PFSK-1 (cell line): Measurements from ENCODE around the gene ARHGAP44.

Source experiments
- FOXP2 ChIP-seq: optimal IDR thresholded peaks from 2 replicates; pipeline ENCODE3; 2011; ENCODE audit warnings: borderline replicate concordance, control low read depth, inconsistent platforms; ENCODE audit not compliant: insufficient read depth; ENCODE audit errors: extremely low read length, extremely low read depth
- POLR2AphosphoS5 ChIP-seq: IDR thresholded peaks from 2 replicates; pipeline ENCODE4 v1.6.1; 2012; ENCODE audit warnings: low read depth, mild to moderate bottlenecking, control low read depth, low read length, moderate library complexity
- SIN3A ChIP-seq: IDR thresholded peaks from 2 replicates; pipeline ENCODE4 v1.6.1; 2012; ENCODE audit warnings: mild to moderate bottlenecking, low read length, moderate library complexity, borderline replicate concordance; ENCODE audit not compliant: insufficient read depth
- TAF1 ChIP-seq: IDR thresholded peaks from 2 replicates; pipeline ENCODE4 v1.6.1; 2012; ENCODE audit warnings: low read length, control low read depth, borderline replicate concordance; ENCODE audit not compliant: insufficient read depth
- TF ChIP-seq, protein P1 (sequence below), 2 experiments: IDR thresholded peaks; 2 replicates each; pipeline versions ENCODE4 v1.6.1 to v1.8.0; 2011 to 2012; ENCODE audit warnings: low read depth in 2 of 2, low read length in 2 of 2, control low read depth in 1 of 2, inconsistent platforms in 1 of 2, mild to moderate bottlenecking in 1 of 2, moderate library complexity in 1 of 2; ENCODE audit not compliant: insufficient read depth in 1 of 2

ARHGAP44 gene

DNA sequence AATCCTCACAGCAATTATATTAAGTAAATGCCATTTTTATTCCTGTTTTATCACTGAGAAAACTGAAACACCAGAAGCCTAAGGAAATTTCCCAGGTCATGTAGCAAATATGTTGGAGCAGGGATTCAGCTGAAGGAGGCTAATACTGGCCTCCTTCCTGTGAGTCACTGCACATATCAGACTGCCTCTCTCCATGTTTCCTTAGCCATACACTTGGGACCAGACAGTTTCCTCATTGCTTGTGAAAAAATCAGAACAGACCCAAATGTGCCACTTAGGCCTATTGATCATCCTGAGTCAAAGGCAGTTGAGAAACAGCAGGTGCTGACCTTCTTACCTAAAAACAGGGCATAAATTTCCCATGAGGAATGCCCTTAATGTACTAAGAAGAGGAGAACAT lies 247.5 kb downstream of the ARHGAP44 start:
- TF ChIP-seq TAF1 (no peak), FOXP2 (no peak), POLR2AphosphoS5 (no peak), SIN3A (no peak)
- TF ChIP-seq, protein P1, sequence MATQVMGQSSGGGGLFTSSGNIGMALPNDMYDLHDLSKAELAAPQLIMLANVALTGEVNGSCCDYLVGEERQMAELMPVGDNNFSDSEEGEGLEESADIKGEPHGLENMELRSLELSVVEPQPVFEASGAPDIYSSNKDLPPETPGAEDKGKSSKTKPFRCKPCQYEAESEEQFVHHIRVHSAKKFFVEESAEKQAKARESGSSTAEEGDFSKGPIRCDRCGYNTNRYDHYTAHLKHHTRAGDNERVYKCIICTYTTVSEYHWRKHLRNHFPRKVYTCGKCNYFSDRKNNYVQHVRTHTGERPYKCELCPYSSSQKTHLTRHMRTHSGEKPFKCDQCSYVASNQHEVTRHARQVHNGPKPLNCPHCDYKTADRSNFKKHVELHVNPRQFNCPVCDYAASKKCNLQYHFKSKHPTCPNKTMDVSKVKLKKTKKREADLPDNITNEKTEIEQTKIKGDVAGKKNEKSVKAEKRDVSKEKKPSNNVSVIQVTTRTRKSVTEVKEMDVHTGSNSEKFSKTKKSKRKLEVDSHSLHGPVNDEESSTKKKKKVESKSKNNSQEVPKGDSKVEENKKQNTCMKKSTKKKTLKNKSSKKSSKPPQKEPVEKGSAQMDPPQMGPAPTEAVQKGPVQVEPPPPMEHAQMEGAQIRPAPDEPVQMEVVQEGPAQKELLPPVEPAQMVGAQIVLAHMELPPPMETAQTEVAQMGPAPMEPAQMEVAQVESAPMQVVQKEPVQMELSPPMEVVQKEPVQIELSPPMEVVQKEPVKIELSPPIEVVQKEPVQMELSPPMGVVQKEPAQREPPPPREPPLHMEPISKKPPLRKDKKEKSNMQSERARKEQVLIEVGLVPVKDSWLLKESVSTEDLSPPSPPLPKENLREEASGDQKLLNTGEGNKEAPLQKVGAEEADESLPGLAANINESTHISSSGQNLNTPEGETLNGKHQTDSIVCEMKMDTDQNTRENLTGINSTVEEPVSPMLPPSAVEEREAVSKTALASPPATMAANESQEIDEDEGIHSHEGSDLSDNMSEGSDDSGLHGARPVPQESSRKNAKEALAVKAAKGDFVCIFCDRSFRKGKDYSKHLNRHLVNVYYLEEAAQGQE (IDR thresholded peaks at IDR 0.05; ENCODE audit: insufficient read depth in 1 of 2, low read depth in 2 of 2, low read length in 2 of 2): no peak

- TF ChIP-seq FOXP2 (no peak), SIN3A (no peak), POLR2AphosphoS5 (no peak), TAF1 (no peak)
- TF ChIP-seq, protein P1 (IDR thresholded peaks at IDR 0.05; ENCODE audit: insufficient read depth in 1 of 2, low read depth in 2 of 2, low read length in 2 of 2): no peak
Observed at GRCh38 chr17:13038931-13039665, 249.8 kb downstream of the ARHGAP44 start.
